Chondrocyte (in vitro differentiated cells): Measurements from ENCODE around the gene TNFRSF8. TPM values are rescaled to one million over a fixed set of nuclear protein-coding genes. Genes with fewer than 3 reads are reported as not detected.

ENCODE experiments used
- DNase-seq: peaks from one replicate; pipeline ENCODE4 v3.0.0; 2021; ENCODE audit warnings: mixed read lengths, low spot score
- H3K27ac Mint-ChIP-seq: one replicate; pipeline ENCODE4 v1.8.0; 2021; ENCODE audit warnings: mild to moderate bottlenecking, moderate library complexity, mixed read lengths; ENCODE audit not compliant: unreplicated experiment
- H3K27me3 Mint-ChIP-seq: 2 replicates; pipeline ENCODE4 v1.8.0; 2021; ENCODE audit warnings: low read depth, mixed read lengths
- H3K36me3 Mint-ChIP-seq: 2 replicates; pipeline ENCODE4 v1.8.0; 2021; ENCODE audit warnings: low read depth, mixed read lengths
- H3K4me1 Mint-ChIP-seq: 2 replicates; pipeline ENCODE4 v1.8.0; 2021; ENCODE audit warnings: low read depth, mild to moderate bottlenecking, mixed read lengths
- H3K4me3 Mint-ChIP-seq: one replicate; pipeline ENCODE4 v1.8.0; 2021; ENCODE audit warnings: mild to moderate bottlenecking, moderate library complexity, mixed read lengths; ENCODE audit not compliant: unreplicated experiment
- H3K9me3 Mint-ChIP-seq: 2 replicates; pipeline ENCODE4 v1.8.0; 2021; ENCODE audit warnings: low read depth, mixed read lengths
- total RNA-seq: library from RNA; stranded (reverse); gene quantifications from 3 replicates; pipeline ENCODE4 v1.2.1, GENCODE V29; 2021
- TF ChIP-seq, protein P1 (sequence below): fragments of 200-600 bp; sonication (generic); IDR thresholded peaks from 2 replicates; pipeline ENCODE4 v1.5.0; 2021; ENCODE audit warnings: antibody characterized with exemption, mild to moderate bottlenecking, moderate library complexity

The TNFRSF8 gene
- total RNA-seq, 1 donor from 2014 or later, result not detected

DNA sequence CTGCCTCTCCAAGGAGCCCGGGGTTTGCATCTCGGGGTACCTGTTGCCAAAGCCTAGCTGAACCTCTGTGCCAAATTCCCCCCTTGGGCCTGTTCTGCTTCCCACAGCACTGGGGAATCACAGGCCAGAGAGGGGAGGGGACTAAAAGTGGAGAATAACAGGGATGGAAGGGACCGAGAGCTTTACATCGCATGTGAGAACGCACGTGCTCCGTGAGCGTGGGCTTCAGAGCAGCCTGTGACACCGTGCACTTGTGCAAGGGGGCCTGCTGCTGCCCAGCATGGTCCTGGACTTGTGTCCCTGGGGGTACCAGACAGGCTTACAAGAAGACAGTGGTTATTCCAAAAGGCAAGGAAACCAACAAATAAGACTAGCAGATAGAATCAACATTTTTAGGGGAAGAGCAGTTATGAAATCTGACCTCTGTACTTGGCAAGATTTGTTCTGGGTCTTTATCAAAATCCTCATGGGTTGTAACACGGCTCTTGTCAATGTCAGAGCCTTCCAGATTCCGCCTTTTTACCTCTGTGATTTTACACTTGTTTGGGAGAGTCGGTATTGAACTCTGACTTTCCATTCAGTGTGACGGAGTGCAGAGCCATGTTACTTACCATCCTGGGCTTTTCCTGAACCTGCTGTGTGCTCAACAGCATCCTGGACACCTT is 67.5 kb downstream of the TNFRSF8 start:
- Mint-ChIP-seq H3K36me3 (no peaks in the 10 kb centered on the region), H3K4me3 (no peak overlapping the region), H3K27ac (no peak overlapping the region), H3K4me1 (peaks cover 5% of the 10 kb centered on the region), H3K27me3 (peaks cover 11% of the 10 kb centered on the region), H3K9me3 (no peaks in the 10 kb centered on the region)
- DNase-seq, result no peak
- TF ChIP-seq, protein P1, sequence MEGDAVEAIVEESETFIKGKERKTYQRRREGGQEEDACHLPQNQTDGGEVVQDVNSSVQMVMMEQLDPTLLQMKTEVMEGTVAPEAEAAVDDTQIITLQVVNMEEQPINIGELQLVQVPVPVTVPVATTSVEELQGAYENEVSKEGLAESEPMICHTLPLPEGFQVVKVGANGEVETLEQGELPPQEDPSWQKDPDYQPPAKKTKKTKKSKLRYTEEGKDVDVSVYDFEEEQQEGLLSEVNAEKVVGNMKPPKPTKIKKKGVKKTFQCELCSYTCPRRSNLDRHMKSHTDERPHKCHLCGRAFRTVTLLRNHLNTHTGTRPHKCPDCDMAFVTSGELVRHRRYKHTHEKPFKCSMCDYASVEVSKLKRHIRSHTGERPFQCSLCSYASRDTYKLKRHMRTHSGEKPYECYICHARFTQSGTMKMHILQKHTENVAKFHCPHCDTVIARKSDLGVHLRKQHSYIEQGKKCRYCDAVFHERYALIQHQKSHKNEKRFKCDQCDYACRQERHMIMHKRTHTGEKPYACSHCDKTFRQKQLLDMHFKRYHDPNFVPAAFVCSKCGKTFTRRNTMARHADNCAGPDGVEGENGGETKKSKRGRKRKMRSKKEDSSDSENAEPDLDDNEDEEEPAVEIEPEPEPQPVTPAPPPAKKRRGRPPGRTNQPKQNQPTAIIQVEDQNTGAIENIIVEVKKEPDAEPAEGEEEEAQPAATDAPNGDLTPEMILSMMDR, result no peak

DNA sequence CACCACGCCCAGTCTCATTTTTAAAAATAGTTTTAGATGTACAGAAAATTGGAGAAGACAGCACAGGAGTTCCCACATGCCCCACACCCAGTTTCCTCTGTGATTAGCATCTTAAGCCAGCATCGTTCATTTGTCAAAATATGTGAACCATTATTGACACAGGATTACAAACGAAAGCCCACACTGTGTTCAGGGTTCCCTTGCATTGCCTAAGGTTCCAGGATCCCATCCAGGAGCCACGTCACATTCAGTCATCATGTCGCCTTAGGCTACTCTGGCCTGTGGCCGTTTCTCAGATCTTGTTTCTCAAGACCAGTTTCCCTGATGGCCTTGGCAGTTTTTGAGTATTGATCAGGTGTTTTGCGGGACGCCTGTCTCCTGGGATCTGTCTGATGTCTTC is 69.0 kb downstream of the TNFRSF8 start:
- no peak overlapping the region for H3K4me3 Mint-ChIP-seq
- TF ChIP-seq, protein P1, result no peak
- DNase-seq, result no peak

DNA sequence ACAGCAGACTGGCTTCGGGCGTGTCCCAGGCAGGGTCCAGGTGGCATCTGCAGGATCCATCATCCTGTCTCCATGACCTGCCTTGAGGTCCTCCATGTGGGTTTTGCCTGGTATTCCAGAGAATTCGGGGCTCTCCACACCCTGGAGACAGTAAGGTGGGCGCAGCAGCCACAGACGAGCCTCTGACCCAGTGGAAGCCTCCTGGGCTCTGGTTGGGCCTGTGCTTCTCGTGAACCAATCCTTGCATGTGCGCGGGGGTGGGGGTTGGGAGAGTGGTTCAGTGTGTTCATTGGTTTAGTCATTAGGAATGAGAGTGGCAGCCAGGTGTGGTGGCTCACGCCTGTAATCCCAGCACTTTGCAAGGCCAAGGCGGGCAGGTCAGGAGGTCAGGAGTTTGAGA is 71.6 kb downstream of the TNFRSF8 start:
- no peak overlapping the region for H3K4me3 Mint-ChIP-seq
- no peaks in the 10 kb centered on the region for H3K27me3 Mint-ChIP-seq
- no peaks in the 10 kb centered on the region for H3K9me3 Mint-ChIP-seq
- TF ChIP-seq, protein P1, result no peak
- no peaks in the 10 kb centered on the region for H3K36me3 Mint-ChIP-seq
- no peak for DNase-seq
- H3K4me1 Mint-ChIP-seq, result peaks cover 5% of the 10 kb centered on the region
- H3K27ac Mint-ChIP-seq, result no peak overlapping the region

More for the DNA sequence above, 69.0 kb downstream of the TNFRSF8 start:
- H3K9me3 Mint-ChIP-seq, result no peaks in the 10 kb centered on the region
- no peak overlapping the region for H3K27ac Mint-ChIP-seq
- H3K36me3 Mint-ChIP-seq, result no peaks in the 10 kb centered on the region
- H3K4me1 Mint-ChIP-seq, result peaks cover 5% of the 10 kb centered on the region
- peaks cover 2% of the 10 kb centered on the region for H3K27me3 Mint-ChIP-seq

DNA sequence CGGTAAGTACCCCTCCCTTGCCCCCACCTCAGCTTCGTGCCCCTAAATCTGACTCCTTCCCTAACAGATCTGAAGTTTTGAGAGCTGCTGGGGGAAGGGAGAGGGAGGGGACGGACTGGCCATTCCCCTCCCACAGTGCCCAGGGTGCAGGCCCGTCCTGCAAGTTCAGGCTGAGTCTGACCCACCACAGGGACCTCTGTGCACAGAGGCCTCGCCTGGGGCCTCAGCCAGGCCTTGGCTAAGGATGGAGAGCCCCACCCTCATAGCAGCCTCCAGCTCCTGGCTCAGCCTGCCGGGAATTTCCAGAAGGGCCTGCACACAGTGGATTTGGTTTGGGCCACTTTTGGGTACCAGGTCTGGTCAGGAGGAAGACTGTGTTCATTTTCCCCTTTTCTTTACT is 72.5 kb downstream of the TNFRSF8 start:
- Mint-ChIP-seq H3K27ac (no peak overlapping the region), H3K4me3 (no peak overlapping the region), H3K4me1 (peaks cover 5% of the 10 kb centered on the region), H3K9me3 (no peaks in the 10 kb centered on the region), H3K27me3 (no peaks in the 10 kb centered on the region), H3K36me3 (no peaks in the 10 kb centered on the region)
- no peak for DNase-seq
- TF ChIP-seq, protein P1, result no peak

DNA sequence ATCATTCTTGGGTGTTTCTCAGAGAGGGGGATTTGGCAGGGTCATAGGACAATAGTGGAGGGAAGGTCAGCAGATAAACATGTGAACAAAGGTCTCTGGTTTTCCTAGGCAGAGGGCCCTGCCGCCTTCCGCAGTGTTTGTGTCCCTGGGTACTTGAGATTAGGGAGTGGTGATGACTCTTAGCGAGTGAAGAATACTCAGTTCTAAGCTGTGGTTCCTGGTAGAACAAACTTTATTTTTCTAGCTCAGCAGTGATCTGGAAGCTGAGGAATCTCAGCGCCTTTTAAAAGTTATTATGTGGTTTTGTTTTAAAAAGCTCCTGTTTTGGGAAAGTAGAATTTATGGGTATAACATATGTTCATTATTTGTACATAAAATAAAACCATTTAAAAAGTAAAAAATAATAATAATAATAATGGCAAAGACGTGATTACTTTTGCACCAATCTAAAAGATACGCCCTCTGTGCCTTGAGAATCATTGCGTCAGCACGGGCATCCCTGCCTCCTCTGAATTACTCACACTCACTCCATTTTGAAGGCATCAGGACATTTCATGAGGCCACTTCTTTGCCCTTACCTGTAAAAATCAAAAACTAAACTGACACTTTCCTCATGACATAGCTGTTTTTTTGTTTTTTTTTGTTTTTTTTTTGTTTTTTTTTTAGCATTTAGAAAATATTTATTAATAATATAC is 74.0 kb downstream of the TNFRSF8 start:
- Mint-ChIP-seq H3K9me3 (no peaks in the 10 kb centered on the region), H3K4me1 (peaks cover 5% of the 10 kb centered on the region), H3K27ac (no peak overlapping the region), H3K36me3 (no peaks in the 10 kb centered on the region), H3K27me3 (no peaks in the 10 kb centered on the region), H3K4me3 (no peak overlapping the region)
- TF ChIP-seq, protein P1, result no peak
- DNase-seq, result no peak
